Right atrium auricular region (tissue), 2 donors: ENCODE measurements around the gene MAP1LC3A. TPM values are rescaled to one million over a fixed set of nuclear protein-coding genes. Genes with fewer than 3 reads are reported as not detected.
"Not testable (repeated sequence)": the region's sequence is repeated elsewhere in the genome, so short reads cannot be mapped to it uniquely, and the experiment has no call there.

Experiments used
- DNase-seq: peaks from one replicate; pipeline ENCODE4 v3.0.0-alpha.2; 2019; ENCODE audit warnings: low spot score
- H3K27ac ChIP-seq, 2 donors: fragments of 200-600 bp; sonication (generic); 1 replicate in 1 of 2; 2 replicates in 1 of 2; pipeline ENCODE4 v1.5.1; 2016 to 2019
- H3K27me3 ChIP-seq, 2 donors: fragments of 200-600 bp; sonication (generic); one replicate each; pipeline versions ENCODE4 v1.5.1 to v1.6.0; 2017 to 2019
- H3K36me3 ChIP-seq: fragments of 200-600 bp; sonication (generic); one replicate; pipeline ENCODE4 v1.5.1; 2016
- H3K4me1 ChIP-seq, 2 donors: fragments of 200-600 bp; sonication (generic); one replicate each; pipeline versions ENCODE4 v1.5.1 to v1.6.0; 2017 to 2019
- H3K4me3 ChIP-seq, 2 donors: fragments of 200-600 bp; sonication (generic); 1 replicate in 1 of 2; 2 replicates in 1 of 2; pipeline ENCODE4 v1.5.1; 2017 to 2019; ENCODE audit warnings: mild to moderate bottlenecking in 1 of 2, moderate library complexity in 1 of 2
- H3K9me3 ChIP-seq, 2 donors: fragments of 200-600 bp; sonication (generic); one replicate each; pipeline ENCODE4 v1.5.1; 2019
- CTCF ChIP-seq, 2 donors: fragments of 200-600 bp; sonication (generic); IDR thresholded peaks; one replicate each; pipeline ENCODE4 v1.5.1; 2019; ENCODE audit warnings: antibody characterized with exemption in 2 of 2
- total RNA-seq, 2 donors: library from RNA; depleted of rRNA; stranded (reverse); fragments of >200 nt; gene quantifications; one replicate each; pipeline ENCODE4 v1.1.0, GENCODE V29; 2016

The MAP1LC3A gene
- total RNA-seq, 2 donors from 2014 or later, result 111 to 120 TPM

- peak overlapping the region; percentile 66 to 76 for H3K4me3 ChIP-seq
- no peaks in the 10 kb centered on the region for H3K27me3 ChIP-seq
- H3K27ac ChIP-seq, result peak overlapping the region; percentile 92 to 96
- peaks cover 0 to 59% of the 10 kb centered on the region in 2 donors for H3K4me1 ChIP-seq
- H3K9me3 ChIP-seq, result no peaks in the 10 kb centered on the region
- no peak for TF ChIP-seq CTCF (IDR thresholded peaks at IDR 0.05)
- DNase-seq, result no peak
- H3K36me3 ChIP-seq, result peaks cover 8% of the 10 kb centered on the region
These were observed 43.5 kb upstream of the MAP1LC3A start for GRCh38 chr20:34514897-34515483.

GRCh38 chr20:34515484-34516246, 42.9 kb upstream of the MAP1LC3A start:
- no peak for DNase-seq
- peaks cover 0 to 59% of the 10 kb centered on the region in 2 donors for H3K4me1 ChIP-seq
- H3K9me3 ChIP-seq, result no peaks in the 10 kb centered on the region
- no peaks in the 10 kb centered on the region for H3K27me3 ChIP-seq
- H3K27ac ChIP-seq, result peak overlapping the region; percentile 92 to 96
- H3K4me3 ChIP-seq, result peak overlapping the region; percentile 66 to 76
- TF ChIP-seq CTCF (IDR thresholded peaks at IDR 0.05), result no peak
- peaks cover 6% of the 10 kb centered on the region for H3K36me3 ChIP-seq

- H3K36me3 ChIP-seq, result no peaks in the 10 kb centered on the region
- no peaks in the 10 kb centered on the region for H3K9me3 ChIP-seq
- H3K4me1 ChIP-seq, result peaks cover 0 to 59% of the 10 kb centered on the region in 2 donors
- H3K27ac ChIP-seq, result peak within 1 kb of the TSS; percentile 92 to 96
- no peaks in the 10 kb centered on the region for H3K27me3 ChIP-seq
- DNase-seq, result peak; percentile 98
- peak in 1 of 2 donors; percentile 11 for TF ChIP-seq CTCF (IDR thresholded peaks at IDR 0.05)
- peak within 1 kb of the TSS; percentile 66 to 76 for H3K4me3 ChIP-seq
These were observed 42.0 kb upstream of the MAP1LC3A start, which contains the start of gene DYNLRB1 for GRCh38 chr20:34516247-34517113. Gene DYNLRB1 (plus strand): TSS chr20:34516422. CDS start chr20:34516459, 37 bp downstream.

GRCh38 chr20:34517114-34517505, 41.4 kb upstream of the MAP1LC3A start:
- H3K4me1 ChIP-seq, result peaks cover 0 to 58% of the 10 kb centered on the region in 2 donors
- TF ChIP-seq CTCF (IDR thresholded peaks at IDR 0.05), result no peak

GRCh38 chr20:34518863-34519262, 39.7 kb upstream of the MAP1LC3A start:
- peaks cover 0 to 54% of the 10 kb centered on the region in 2 donors for H3K4me1 ChIP-seq
- H3K27ac ChIP-seq, DNase-seq, H3K4me3 ChIP-seq, H3K36me3 ChIP-seq, H3K9me3 ChIP-seq, H3K27me3 ChIP-seq: not testable (repeated sequence)

More at GRCh38 chr20:34517114-34517505, 41.4 kb upstream of the MAP1LC3A start:
- Histone ChIP-seq H3K27ac (peak overlapping the region; percentile 92 to 96), H3K9me3 (no peaks in the 10 kb centered on the region), H3K4me3 (peak overlapping the region; percentile 66 to 76), H3K36me3 (no peaks in the 10 kb centered on the region), H3K27me3 (no peaks in the 10 kb centered on the region)
- no peak for DNase-seq

GRCh38 chr20:34519841-34520240, 38.7 kb upstream of the MAP1LC3A start:
- H3K36me3 ChIP-seq, H3K4me3 ChIP-seq, H3K27me3 ChIP-seq, H3K27ac ChIP-seq, H3K9me3 ChIP-seq, DNase-seq: not testable (repeated sequence)
- H3K4me1 ChIP-seq, result peaks cover 0 to 54% of the 10 kb centered on the region in 2 donors
